Smooth muscle cell (in vitro differentiated cells): ENCODE data around the gene PAXX. TPM values are rescaled to one million over a fixed set of nuclear protein-coding genes. Genes with fewer than 3 reads are reported as not detected.

Source experiments
- DNase-seq: peaks from one replicate; lab custom pipeline; 2025; ENCODE audit not compliant: unreplicated experiment; lab: John Stamatoyannopoulos, UW
- H2AFZ ChIP-seq: fragments of 200-600 bp; sonication (generic); 2 replicates; pipeline ENCODE4 v1.6.0; 2016; ENCODE audit warnings: antibody characterized with exemption, low read depth, mild to moderate bottlenecking
- H3F3A ChIP-seq: fragments of 200-600 bp; sonication (generic); 2 replicates; pipeline ENCODE4 v1.6.0; 2017; ENCODE audit warnings: antibody characterized with exemption, low read depth
- H3K27ac ChIP-seq: fragments of 200-600 bp; sonication (generic); 2 replicates; pipeline ENCODE4 v1.5.1; 2016; ENCODE audit warnings: low read depth, mild to moderate bottlenecking
- H3K27me3 ChIP-seq: fragments of 200-600 bp; sonication (generic); 2 replicates; pipeline ENCODE4 v1.6.1; 2016; ENCODE audit warnings: low read depth, mild to moderate bottlenecking
- H3K36me3 ChIP-seq: fragments of 200-600 bp; sonication (generic); 2 replicates; pipeline ENCODE4 v1.5.1; 2016; ENCODE audit warnings: low read depth
- H3K4me1 ChIP-seq: fragments of 200-600 bp; sonication (generic); 2 replicates; pipeline ENCODE4 v1.5.1; 2016; ENCODE audit warnings: low read depth
- H3K4me2 ChIP-seq: fragments of 200-600 bp; sonication (generic); 2 replicates; pipeline ENCODE4 v1.6.0; 2016; ENCODE audit warnings: mild to moderate bottlenecking
- H3K4me3 ChIP-seq: fragments of 200-600 bp; sonication (generic); 2 replicates; pipeline ENCODE4 v1.5.1; 2016; ENCODE audit warnings: mild to moderate bottlenecking
- H3K79me2 ChIP-seq: fragments of 200-600 bp; sonication (generic); 2 replicates; pipeline ENCODE4 v1.6.0; 2016; ENCODE audit warnings: low read depth, mild to moderate bottlenecking
- H3K9ac ChIP-seq: fragments of 200-600 bp; sonication (generic); 2 replicates; pipeline ENCODE4 v1.6.0; 2016; ENCODE audit warnings: low read depth
- H3K9me3 ChIP-seq: fragments of 200-600 bp; sonication (generic); replicated peaks from 2 replicates; pipeline ENCODE4 v1.5.1; 2016; ENCODE audit warnings: low read depth
- H4K20me1 ChIP-seq: fragments of 200-600 bp; sonication (generic); 2 replicates; pipeline ENCODE4 v1.6.0; 2016; ENCODE audit warnings: low read depth
- CTCF ChIP-seq: fragments of 200-600 bp; sonication (generic); IDR thresholded peaks from 2 replicates; pipeline ENCODE4 v1.5.1; 2017; ENCODE audit warnings: borderline replicate concordance, mild to moderate bottlenecking, antibody characterized with exemption; ENCODE audit not compliant: insufficient read depth, poor library complexity, severe bottlenecking
- WGBS: methylation state at CpG from one replicate; pipeline ENCODE4 v1.1.7; 2016; ENCODE audit warnings: low lambda C conversion rate; 5-methylcytosine and 5-hydroxymethylcytosine counted together
- polyA plus RNA-seq: library from polyadenylated mRNA; unstranded; fragments of >200 nt; fragmentation: Nextera tagmentation; extraction: Ambion mirVana; gene quantifications from 2 replicates; pipeline ENCODE4 v1.2.1, GENCODE V29; 2016
- total RNA-seq: library from RNA; depleted of rRNA; stranded (reverse); fragments of >200 nt; gene quantifications from 2 replicates; pipeline ENCODE4 v1.2.3, GENCODE V29; 2014

PAXX gene
- total and polyA plus RNA-seq, 2 experiments from 2014 or later: 27.4 to 62.0 TPM

DNA sequence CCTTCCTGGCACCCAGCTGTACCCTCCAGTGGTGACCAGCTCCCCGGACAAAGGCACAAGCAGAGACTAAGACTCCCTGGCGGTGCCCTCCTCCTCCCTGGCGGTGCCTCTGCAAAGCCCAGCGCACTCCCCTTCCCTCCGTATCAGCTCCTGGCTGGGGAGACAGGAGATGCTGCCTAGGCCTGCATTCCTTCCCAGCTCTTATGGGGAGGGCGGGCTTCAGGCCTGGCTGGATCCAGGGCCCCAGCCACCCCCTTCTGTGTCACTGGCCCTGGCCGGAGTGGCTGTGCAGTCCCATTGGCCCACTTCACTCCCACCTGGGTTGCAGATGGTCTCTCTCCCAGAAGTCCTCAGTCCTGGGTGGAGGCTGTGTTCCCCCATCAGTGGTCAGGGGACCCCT, 33.7 kb upstream of the PAXX start:
- H3K9me3 ChIP-seq: no peaks in the 10 kb centered on the region
- H3K79me2 ChIP-seq: no peaks in the 10 kb centered on the region
- DNase-seq: no peak
- no peak overlapping the region for H3K4me2 ChIP-seq
- H4K20me1 ChIP-seq: no peaks in the 10 kb centered on the region
- H3F3A ChIP-seq: no peaks in the 10 kb centered on the region
- no peaks in the 10 kb centered on the region for H3K4me1 ChIP-seq
- H3K36me3 ChIP-seq: no peaks in the 10 kb centered on the region
- H3K4me3 ChIP-seq: no peak overlapping the region
- H2AFZ ChIP-seq: no peak overlapping the region
- TF ChIP-seq CTCF: no peak
- WGBS: 96% methylated on average over 6 of the region's 7 CpGs
- H3K27ac ChIP-seq: no peak overlapping the region
- H3K9ac ChIP-seq: no peak overlapping the region
- H3K27me3 ChIP-seq: no peaks in the 10 kb centered on the region

DNA sequence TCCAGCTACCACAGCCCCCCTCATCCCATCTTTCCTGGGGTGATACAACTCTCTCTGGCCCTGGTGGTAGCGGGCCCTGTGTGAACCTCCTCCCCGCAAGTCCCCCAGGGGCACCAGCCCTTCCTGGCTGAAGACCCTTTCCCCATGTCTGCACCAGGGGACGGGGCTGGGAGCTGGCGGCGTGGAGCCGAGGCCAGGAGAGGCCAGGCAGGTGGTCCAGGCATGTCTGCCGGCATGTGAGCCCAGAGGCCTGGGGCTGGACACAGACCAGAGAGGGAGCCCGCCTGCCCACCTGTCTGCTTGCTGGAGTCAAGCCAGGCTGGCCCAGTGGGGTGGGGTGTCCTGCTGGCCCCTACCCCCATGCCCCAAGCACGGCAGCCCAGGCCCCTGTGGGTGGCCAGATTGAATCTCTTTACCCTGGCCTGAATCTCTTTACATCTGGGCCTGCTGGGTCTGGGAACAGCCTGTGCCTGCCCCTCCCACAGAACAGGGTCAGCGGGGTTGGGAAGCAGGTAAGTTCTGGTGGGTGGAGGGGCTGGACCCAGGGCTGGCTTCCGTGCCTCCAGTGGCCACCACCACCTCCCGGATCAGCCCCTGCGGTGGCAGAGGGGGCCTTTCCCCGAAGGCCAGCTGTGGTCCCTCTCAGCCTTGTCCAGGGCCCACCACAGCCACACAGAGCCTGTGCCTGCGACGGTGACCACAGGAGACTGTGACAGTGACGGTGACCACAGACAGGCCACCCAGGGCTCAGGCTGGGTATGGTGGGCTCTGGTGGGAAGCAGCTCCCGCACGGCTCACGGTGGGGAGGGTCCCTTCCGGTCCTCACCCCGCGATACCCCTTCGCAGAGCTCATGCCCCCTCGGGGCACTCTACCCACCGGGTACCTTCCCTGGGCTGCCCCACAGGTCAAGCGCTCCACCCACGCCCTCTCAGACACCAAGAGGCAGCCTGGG, 33.0 kb upstream of the PAXX start:
- Histone ChIP-seq H3K9ac (no peak overlapping the region), H3K4me3 (no peak overlapping the region), H3K4me1 (no peaks in the 10 kb centered on the region), H3K27me3 (no peaks in the 10 kb centered on the region), H3K27ac (no peak overlapping the region), H4K20me1 (no peaks in the 10 kb centered on the region), H3K4me2 (no peak overlapping the region), H3F3A (no peaks in the 10 kb centered on the region), H3K79me2 (no peaks in the 10 kb centered on the region), H3K9me3 (no peaks in the 10 kb centered on the region), H3K36me3 (no peaks in the 10 kb centered on the region), H2AFZ (no peak overlapping the region)
- 88% methylated on average over 28 of the region's 28 CpGs for WGBS
- TF ChIP-seq CTCF: no peak
- no peak for DNase-seq

DNA sequence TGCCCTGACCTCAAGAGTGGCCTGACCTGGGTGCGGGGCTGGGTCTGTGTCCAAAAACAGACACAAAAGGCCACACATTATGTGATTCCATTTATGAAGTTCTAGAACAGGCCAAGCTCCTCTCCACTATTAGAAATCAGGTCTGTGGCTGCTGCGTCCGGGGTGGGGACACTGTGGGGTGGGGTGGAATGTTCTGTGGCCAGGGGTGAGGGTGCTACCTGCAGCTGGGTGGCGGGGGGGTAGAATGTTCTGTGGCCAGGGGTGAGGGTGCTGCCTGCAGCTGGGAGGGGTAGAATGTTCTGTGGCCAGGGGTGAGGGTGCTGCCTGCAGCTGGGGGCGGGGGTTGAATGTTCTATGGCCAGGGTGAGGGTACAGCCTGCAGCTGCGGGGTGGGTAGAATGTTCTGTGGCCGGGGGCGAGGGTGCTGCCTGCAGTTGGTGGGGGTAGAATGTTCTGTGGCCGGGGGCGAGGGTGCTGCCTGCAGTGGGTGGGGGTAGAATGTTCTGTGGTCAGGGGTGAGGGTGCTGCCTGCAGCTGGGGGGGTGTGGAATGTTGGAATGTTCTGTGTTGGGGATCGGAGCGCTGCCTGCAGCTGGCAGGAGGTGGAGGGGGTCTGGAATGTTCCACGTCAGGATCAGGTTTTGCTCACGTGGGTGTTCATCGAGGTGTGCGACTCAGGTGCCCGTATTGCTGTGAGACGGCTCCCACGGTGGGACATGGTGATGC, 31.8 kb upstream of the PAXX start:
- no peaks in the 10 kb centered on the region for H3K27me3 ChIP-seq
- H3K4me3 ChIP-seq: no peak overlapping the region
- no peak overlapping the region for H3K9ac ChIP-seq
- no peaks in the 10 kb centered on the region for H3K79me2 ChIP-seq
- no peaks in the 10 kb centered on the region for H3K4me1 ChIP-seq
- no peaks in the 10 kb centered on the region for H3F3A ChIP-seq
- H3K27ac ChIP-seq: no peak overlapping the region
- H4K20me1 ChIP-seq: no peaks in the 10 kb centered on the region
- WGBS: 82% methylated on average over 13 of the region's 19 CpGs
- no peak overlapping the region for H3K4me2 ChIP-seq
- H3K9me3 ChIP-seq: no peaks in the 10 kb centered on the region
- no peak for DNase-seq
- H3K36me3 ChIP-seq: no peaks in the 10 kb centered on the region
- no peak for TF ChIP-seq CTCF
- H2AFZ ChIP-seq: no peak overlapping the region
